KMS-11 (cell line): ENCODE data around the gene GATA5.

ENCODE experiments used
- H2AFZ ChIP-seq: fragments of 200-600 bp; sonication (generic); 2 replicates; pipeline ENCODE4 v1.6.1; 2016; ENCODE audit warnings: antibody characterized with exemption, mixed run types, low read depth
- H3K27ac ChIP-seq: fragments of 200-600 bp; sonication (generic); 2 replicates; pipeline ENCODE4 v1.6.1; 2016; ENCODE audit warnings: mild to moderate bottlenecking, mixed run types
- H3K27me3 ChIP-seq: fragments of 200-600 bp; sonication (generic); 2 replicates; pipeline ENCODE4 v1.6.1; 2017; ENCODE audit warnings: mild to moderate bottlenecking, low read depth, mixed run types, moderate library complexity; ENCODE audit not compliant: insufficient read depth
- H3K36me3 ChIP-seq: fragments of 200-600 bp; sonication (generic); 2 replicates; pipeline ENCODE4 v1.6.1; 2017; ENCODE audit warnings: mild to moderate bottlenecking, mixed run types; ENCODE audit not compliant: insufficient read depth
- H3K4me1 ChIP-seq: fragments of 200-600 bp; sonication (generic); 2 replicates; pipeline ENCODE4 v1.6.1; 2016; ENCODE audit warnings: mild to moderate bottlenecking, low read depth, mixed run types; ENCODE audit not compliant: poor library complexity, severe bottlenecking
- H3K4me2 ChIP-seq: fragments of 200-600 bp; sonication (generic); 2 replicates; pipeline ENCODE4 v1.7.0; 2016; ENCODE audit warnings: mild to moderate bottlenecking, mixed run types
- H3K4me3 ChIP-seq: fragments of 200-600 bp; sonication (generic); IDR thresholded peaks from 2 replicates; pipeline ENCODE4 v1.6.1; 2017; ENCODE audit warnings: low read depth, low read length, mixed read lengths; ENCODE audit not compliant: insufficient read depth
- H3K79me2 ChIP-seq: fragments of 200-600 bp; sonication (generic); 2 replicates; pipeline ENCODE4 v1.6.1; 2016; ENCODE audit warnings: low read depth, mixed run types; ENCODE audit not compliant: insufficient read depth
- H3K9ac ChIP-seq: fragments of 200-600 bp; sonication (generic); 2 replicates; pipeline ENCODE4 v1.6.1; 2016; ENCODE audit warnings: mild to moderate bottlenecking, mixed run types
- H4K20me1 ChIP-seq: fragments of 200-600 bp; sonication (generic); 2 replicates; pipeline ENCODE4 v1.6.1; 2016; ENCODE audit warnings: mild to moderate bottlenecking, mixed run types; ENCODE audit not compliant: insufficient read depth
- CTCF ChIP-seq: fragments of 200-600 bp; sonication (generic); conservative IDR thresholded peaks from 2 replicates; pipeline ENCODE4 v1.6.1; 2017; ENCODE audit warnings: low read depth, mild to moderate bottlenecking, antibody characterized with exemption, low read length, moderate library complexity, mixed read lengths

Gene GATA5

GRCh38 chr20:62445553-62446340 lies 30.0 kb downstream of the GATA5 start:
- H3K27me3 ChIP-seq, result peaks cover 94% of the 10 kb centered on the region
- no peaks in the 10 kb centered on the region for H3K36me3 ChIP-seq
- H3K27ac ChIP-seq, result no peak overlapping the region

GRCh38 chr20:62444286-62444685 lies 31.5 kb downstream of the GATA5 start:
- Histone ChIP-seq H4K20me1 (no peaks in the 10 kb centered on the region), H3K4me3 (no peak overlapping the region), H3K27me3 (peaks cover 96% of the 10 kb centered on the region), H3K4me1 (peaks cover 6% of the 10 kb centered on the region), H3K4me2 (no peak overlapping the region), H2AFZ (no peak overlapping the region), H3K9ac (no peak overlapping the region), H3K27ac (no peak overlapping the region), H3K36me3 (no peaks in the 10 kb centered on the region), H3K79me2 (no peaks in the 10 kb centered on the region)
- no peak for TF ChIP-seq CTCF

More at GRCh38 chr20:62445553-62446340, 30.0 kb downstream of the GATA5 start:
- no peaks in the 10 kb centered on the region for H4K20me1 ChIP-seq
- H3K79me2 ChIP-seq, result no peaks in the 10 kb centered on the region
- no peak for TF ChIP-seq CTCF
- H3K4me2 ChIP-seq, result no peak overlapping the region
- peaks cover 6% of the 10 kb centered on the region for H3K4me1 ChIP-seq
- H3K9ac ChIP-seq, result no peak overlapping the region
- no peak overlapping the region for H3K4me3 ChIP-seq
- H2AFZ ChIP-seq, result no peak overlapping the region

GRCh38 chr20:62441987-62442539 lies 33.7 kb downstream of the GATA5 start:
- no peaks in the 10 kb centered on the region for H3K4me1 ChIP-seq
- H3K4me3 ChIP-seq, result no peak overlapping the region
- H2AFZ ChIP-seq, result no peak overlapping the region
- no peak overlapping the region for H3K27ac ChIP-seq
- H3K27me3 ChIP-seq, result peaks cover 96% of the 10 kb centered on the region
- H3K4me2 ChIP-seq, result no peak overlapping the region
- no peaks in the 10 kb centered on the region for H3K79me2 ChIP-seq
- H4K20me1 ChIP-seq, result no peaks in the 10 kb centered on the region
- no peaks in the 10 kb centered on the region for H3K36me3 ChIP-seq
- H3K9ac ChIP-seq, result no peak overlapping the region
- no peak for TF ChIP-seq CTCF

DNA sequence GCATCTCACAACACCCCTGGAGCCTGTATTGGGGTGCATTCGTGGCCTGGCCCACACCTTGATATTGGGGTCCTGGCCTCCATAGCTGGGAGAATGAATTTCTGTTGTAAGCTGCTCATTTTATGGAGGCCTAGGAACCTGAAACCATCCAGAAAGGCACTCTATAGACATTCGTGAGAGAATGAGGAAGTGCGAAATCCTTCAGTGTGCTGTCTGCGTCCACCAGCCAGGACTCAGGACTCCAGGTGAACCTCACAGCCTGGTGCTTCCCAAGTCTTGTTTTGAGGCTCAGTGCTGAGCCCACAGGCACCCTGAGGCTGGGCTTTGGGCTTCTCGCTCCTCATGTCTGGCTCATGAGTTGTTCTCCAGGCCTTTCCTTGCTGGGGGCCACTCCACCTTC lies 36.6 kb downstream of the GATA5 start:
- Histone ChIP-seq H3K79me2 (no peaks in the 10 kb centered on the region), H3K27ac (no peak overlapping the region), H2AFZ (no peak overlapping the region), H3K27me3 (peaks cover 100% of the 10 kb centered on the region), H3K36me3 (no peaks in the 10 kb centered on the region), H3K9ac (no peak overlapping the region), H3K4me1 (no peaks in the 10 kb centered on the region), H3K4me2 (no peak overlapping the region), H3K4me3 (no peak overlapping the region), H4K20me1 (no peaks in the 10 kb centered on the region)
- TF ChIP-seq CTCF, result no peak
